SK-N-SH (cell line): Measurements from ENCODE around the gene TCF7L2.

Experiments
- CTCF ChIP-seq: fragments of 200-600 bp; sonication (generic); IDR thresholded peaks from 2 replicates; pipeline ENCODE4 v1.6.1; 2017; ENCODE audit warnings: antibody characterized with exemption, mild to moderate bottlenecking, moderate library complexity
- ELF1 ChIP-seq: IDR thresholded peaks from 2 replicates; pipeline ENCODE4 v1.4.0; 2012
- EP300 ChIP-seq, 2 experiments: IDR thresholded peaks; 2 replicates each; pipeline versions ENCODE4 v1.4.0 to v1.6.1; 2012; ENCODE audit warnings: borderline replicate concordance in 1 of 2, low read depth in 1 of 2, low read length in 1 of 2
- EZH2phosphoT487 ChIP-seq: fragments of 200-600 bp; sonication (generic); IDR thresholded peaks from 2 replicates; pipeline ENCODE4 v1.6.1; 2017; ENCODE audit warnings: low read depth, mixed run types, mild to moderate bottlenecking, antibody characterized with exemption, moderate library complexity, borderline replicate concordance
- FOXM1 ChIP-seq: IDR thresholded peaks from 2 replicates; pipeline ENCODE4 v1.4.0; 2012; ENCODE audit warnings: low read depth, mild to moderate bottlenecking
- JUND ChIP-seq: IDR thresholded peaks from 2 replicates; pipeline ENCODE4 v1.4.0; 2012
- POLR2AphosphoS5 ChIP-seq: IDR thresholded peaks from 2 replicates; pipeline ENCODE4 v1.6.1; 2012; ENCODE audit warnings: low read depth, low read length
- RAD21 ChIP-seq: IDR thresholded peaks from 2 replicates; pipeline ENCODE4 v1.6.1; 2012; ENCODE audit warnings: mild to moderate bottlenecking, low read length
- RFX5 ChIP-seq: IDR thresholded peaks from 2 replicates; pipeline ENCODE4 v1.6.1; 2012; ENCODE audit warnings: mild to moderate bottlenecking, improper control_type of control experiment, low read length
- TAF1 ChIP-seq: IDR thresholded peaks from 2 replicates; pipeline ENCODE4 v1.6.1; 2012; ENCODE audit warnings: low read depth, mild to moderate bottlenecking, low read length, moderate library complexity, borderline replicate concordance
- TEAD4 ChIP-seq: IDR thresholded peaks from 2 replicates; pipeline ENCODE4 v1.4.0; 2012; ENCODE audit warnings: mild to moderate bottlenecking, borderline replicate concordance; ENCODE audit not compliant: insufficient read depth
- USF1 ChIP-seq: IDR thresholded peaks from 2 replicates; pipeline ENCODE4 v1.4.0; 2012; ENCODE audit warnings: low read depth, borderline replicate concordance
- USF2 ChIP-seq: fragments of 150-350 bp; IDR thresholded peaks from 2 replicates; pipeline ENCODE4 v1.6.1; 2017; ENCODE audit warnings: antibody characterized with exemption, low read length, low read depth, borderline replicate concordance
- YY1 ChIP-seq: IDR thresholded peaks from 2 replicates; pipeline ENCODE4 v1.4.0; 2012; ENCODE audit warnings: low read depth, mild to moderate bottlenecking

GRCh38 chr10:113053091-113053490 lies 103.0 kb downstream of the TCF7L2 start:
- TF ChIP-seq USF2 (no peak), CTCF (no peak), ELF1 (no peak), TAF1 (no peak), TEAD4 (no peak), JUND (no peak), RFX5 (no peak), EZH2phosphoT487 (no peak), FOXM1 (no peak), USF1 (no peak), POLR2AphosphoS5 (no peak), RAD21 (no peak), EP300 (IDR thresholded peaks at IDR 0.05; ENCODE audit: borderline replicate concordance in 1 of 2, low read depth in 1 of 2, low read length in 1 of 2) (no peak), YY1 (no peak)
